Astrocyte (in vitro differentiated cells and primary cell): ENCODE measurements around the gene NTRK1.

Source experiments
- CTCF ChIP-seq: IDR thresholded peaks from 2 replicates; pipeline ENCODE4 v1.5.1; 2011; ENCODE audit warnings: low read depth, mild to moderate bottlenecking, inconsistent platforms, low read length, moderate library complexity; ENCODE audit not compliant: insufficient read depth
- EZH2 ChIP-seq: IDR thresholded peaks from 2 replicates; pipeline ENCODE4 v1.6.1; 2012; ENCODE audit warnings: mild to moderate bottlenecking, low read length, inconsistent platforms; ENCODE audit not compliant: insufficient read depth

DNA sequence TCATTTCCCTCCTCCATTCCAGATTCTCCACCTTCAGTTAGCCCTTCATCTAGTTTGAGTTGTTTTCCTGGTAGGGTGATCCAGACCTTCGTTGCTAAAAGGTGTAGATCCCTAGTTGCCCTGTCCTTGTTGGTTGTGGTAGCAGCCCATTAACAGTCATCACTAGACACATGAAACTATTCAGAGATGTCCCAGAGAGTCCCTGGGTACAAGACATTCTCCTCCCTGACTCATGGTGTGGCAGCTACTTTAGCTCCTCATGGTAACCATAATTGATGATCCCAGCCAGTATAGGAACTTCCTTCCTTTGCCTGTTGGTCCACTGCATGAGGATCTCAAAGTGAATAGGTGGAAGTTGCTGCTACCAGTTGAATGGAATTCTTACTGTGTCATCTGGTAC, 38.0 kb upstream of the NTRK1 start:
- TF ChIP-seq EZH2 (no peak), CTCF (no peak)
